ENCODE results near the gene UBC. TPM values are rescaled to one million over a fixed set of nuclear protein-coding genes. Genes with fewer than 3 reads are reported as not detected.
"Not testable (repeated sequence)": the region's sequence is repeated elsewhere in the genome, so short reads cannot be mapped to it uniquely, and the experiment has no call there.

The UBC gene
- total RNA-seq, 1 experiment from 2014 or later: 1,259 TPM

DNA sequence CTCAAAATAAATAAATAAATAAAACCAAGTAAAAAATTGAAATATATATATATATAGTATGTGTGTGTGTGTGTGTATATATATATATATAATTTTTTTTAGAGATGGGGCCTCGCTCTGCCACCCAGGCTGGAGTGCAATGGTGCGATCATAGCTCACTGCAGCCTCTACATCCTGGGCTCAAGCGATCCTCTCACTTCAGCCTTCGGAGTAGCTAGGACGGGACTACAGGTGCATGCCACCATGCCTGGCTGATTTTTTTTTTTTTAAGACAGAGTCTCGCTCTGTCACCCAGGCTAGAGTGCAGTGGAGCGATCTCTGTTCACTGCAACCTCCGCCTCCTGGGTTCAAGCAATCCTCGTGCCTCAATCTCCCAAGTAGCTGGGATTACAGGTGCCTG lies 26.7 kb downstream of the UBC start:
- H3K27me3 ChIP-seq (ENCODE audit: insufficient read depth, low read length); BruUV-seq (replicated peaks); H3K79me2 ChIP-seq (ENCODE audit: insufficient read depth, low read length); H3K9ac ChIP-seq (ENCODE audit: low read length); H3K9me2 ChIP-seq (ENCODE audit: insufficient read depth); H3K4me3 ChIP-seq (replicated peaks in 1 of 2; ENCODE audit: low read depth in 1 of 2, low read length in 2 of 2); intact Hi-C loops (cut with micrococcal nuclease); H3K27ac ChIP-seq (ENCODE audit: low read depth, low read length); H4K20me1 ChIP-seq (ENCODE audit: insufficient read depth); H3K4me2 ChIP-seq (ENCODE audit: low read length); POLR2A ChIA-PET; ATAC-seq; RAD21 ChIA-PET (ENCODE audit: low non-redundant PET in 1 of 2, low total read pairs in 2 of 2, uncharacterized antibody in 2 of 2, unreplicated experiment in 2 of 2); H3K9me3 ChIP-seq (ENCODE audit: control insufficient read depth in 1 of 2, insufficient read depth in 1 of 2, low read depth in 1 of 2, low read length in 2 of 2); DNase-seq (ENCODE audit: low read depth, low spot score); H2AFZ ChIP-seq (ENCODE audit: low read depth, low read length, poor library complexity, severe bottlenecking); H3K36me3 ChIP-seq (ENCODE audit: control insufficient read depth in 1 of 2, insufficient read depth in 2 of 2, low read length in 2 of 2); CTCF ChIA-PET: not testable (repeated sequence)
- peaks cover 0 to 12% of the 10 kb centered on the region in 2 experiments; a peak in 2 of 4 replicates for H3K4me1 ChIP-seq (ENCODE audit: control insufficient read depth in 1 of 2, insufficient read depth in 2 of 2, low read length in 2 of 2)

DNA sequence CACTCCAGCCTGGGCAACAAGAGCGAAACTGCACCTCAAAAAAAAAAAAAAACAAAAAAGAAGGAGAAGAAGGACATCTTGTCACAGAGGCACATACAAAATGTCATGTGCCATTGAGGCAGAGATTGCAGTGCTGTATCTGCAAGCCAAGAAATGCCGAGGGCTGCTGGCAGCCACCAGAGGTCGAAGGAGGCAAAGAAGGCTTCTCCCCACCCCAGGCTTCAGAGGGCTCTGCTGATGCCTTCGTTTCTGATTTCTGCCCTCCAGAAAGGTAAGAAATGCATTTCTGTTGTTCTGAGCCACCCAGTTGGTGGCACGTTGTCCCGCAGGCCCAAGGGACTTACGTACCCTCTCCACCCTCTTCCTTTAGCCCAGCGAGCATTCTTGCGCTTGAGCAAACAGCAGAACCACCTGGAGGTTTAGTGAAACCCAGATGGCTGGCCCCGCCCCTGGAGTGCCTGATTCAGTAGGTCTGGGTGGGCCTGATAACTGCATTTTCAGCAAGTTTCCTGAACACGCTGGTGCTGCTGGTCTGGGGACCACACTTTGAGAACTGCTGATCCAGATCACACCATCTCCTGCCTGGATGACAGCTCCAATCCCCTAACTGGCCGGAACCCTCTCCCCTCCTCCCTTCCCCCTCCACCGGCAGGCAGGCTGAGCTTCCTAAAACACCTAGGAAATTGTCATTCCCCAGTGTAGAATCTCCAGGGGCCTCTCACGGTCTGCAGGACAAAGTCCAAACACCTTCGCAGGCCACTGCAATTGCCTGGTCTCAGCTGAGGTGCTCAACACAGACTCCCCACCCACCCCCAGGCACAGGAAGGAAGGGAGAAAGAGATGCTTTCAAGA lies 29.6 kb downstream of the UBC start:
- H3K4me3 ChIP-seq (replicated peaks in 1 of 2; ENCODE audit: low read depth in 1 of 2, low read length in 2 of 2): no peak overlapping the region
- DNase-seq (ENCODE audit: low read depth, low spot score): no peak
- H2AFZ ChIP-seq (ENCODE audit: low read depth, low read length, poor library complexity, severe bottlenecking): no peak overlapping the region
- no peak for ATAC-seq
- no peaks in the 10 kb centered on the region for H3K9me2 ChIP-seq (ENCODE audit: insufficient read depth)
- no peak overlapping the region for H3K27ac ChIP-seq (ENCODE audit: low read depth, low read length)
- ChIA-PET CTCF (no interaction called here), POLR2A (no interaction called here), RAD21 (ENCODE audit: low non-redundant PET in 1 of 2, low total read pairs in 2 of 2, uncharacterized antibody in 2 of 2, unreplicated experiment in 2 of 2) (no interaction called here)
- H3K9me3 ChIP-seq (ENCODE audit: control insufficient read depth in 1 of 2, insufficient read depth in 1 of 2, low read depth in 1 of 2, low read length in 2 of 2): peaks cover 0 to under 1% of the 10 kb centered on the region in 2 experiments; a peak in 1 of 4 replicates
- intact Hi-C loops (cut with micrococcal nuclease): no loop called here
- no peaks in the 10 kb centered on the region for H3K27me3 ChIP-seq (ENCODE audit: insufficient read depth, low read length)
- BruUV-seq (replicated peaks): no TSS peak
- H3K79me2 ChIP-seq (ENCODE audit: insufficient read depth, low read length): no peaks in the 10 kb centered on the region
- H3K4me2 ChIP-seq (ENCODE audit: low read length): no peak overlapping the region
- peaks cover 15 to 31% of the 10 kb centered on the region in 2 experiments; a peak in 3 of 4 replicates for H3K4me1 ChIP-seq (ENCODE audit: control insufficient read depth in 1 of 2, insufficient read depth in 2 of 2, low read length in 2 of 2)
- no peaks in the 10 kb centered on the region for H3K36me3 ChIP-seq (ENCODE audit: control insufficient read depth in 1 of 2, insufficient read depth in 2 of 2, low read length in 2 of 2)
- no peak overlapping the region for H3K9ac ChIP-seq (ENCODE audit: low read length)
- H4K20me1 ChIP-seq (ENCODE audit: insufficient read depth): no peaks in the 10 kb centered on the region
- TF ChIP-seq ZFX (IDR thresholded peaks at IDR 0.05) (no peak), RAD21 (IDR thresholded peaks at IDR 0.05; ENCODE audit: low read depth) (no peak), POLR2AphosphoS5 (IDR thresholded peaks at IDR 0.05; ENCODE audit: low read depth, low read length) (no peak), EZH2phosphoT487 (IDR thresholded peaks at IDR 0.05; ENCODE audit: borderline replicate concordance) (no peak), TCF7L2 (IDR thresholded peaks at IDR 0.05; ENCODE audit: borderline replicate concordance, extremely low read depth, insufficient read depth, insufficient read length) (no peak), YY1 (IDR thresholded peaks at IDR 0.05; ENCODE audit: extremely low read depth, insufficient replicate concordance, low read depth, low read length) (no peak), CBX3 (IDR thresholded peaks at IDR 0.05; ENCODE audit: low read depth) (no peak), CEBPB (IDR thresholded peaks at IDR 0.05; ENCODE audit: low read depth) (no peak), SRF (IDR thresholded peaks at IDR 0.05; ENCODE audit: low read depth) (no peak), SIN3A (IDR thresholded peaks at IDR 0.05; ENCODE audit: low read depth) (no peak), SP1 (IDR thresholded peaks at IDR 0.05; ENCODE audit: low read depth) (no peak)
- TF ChIP-seq, protein P1, sequence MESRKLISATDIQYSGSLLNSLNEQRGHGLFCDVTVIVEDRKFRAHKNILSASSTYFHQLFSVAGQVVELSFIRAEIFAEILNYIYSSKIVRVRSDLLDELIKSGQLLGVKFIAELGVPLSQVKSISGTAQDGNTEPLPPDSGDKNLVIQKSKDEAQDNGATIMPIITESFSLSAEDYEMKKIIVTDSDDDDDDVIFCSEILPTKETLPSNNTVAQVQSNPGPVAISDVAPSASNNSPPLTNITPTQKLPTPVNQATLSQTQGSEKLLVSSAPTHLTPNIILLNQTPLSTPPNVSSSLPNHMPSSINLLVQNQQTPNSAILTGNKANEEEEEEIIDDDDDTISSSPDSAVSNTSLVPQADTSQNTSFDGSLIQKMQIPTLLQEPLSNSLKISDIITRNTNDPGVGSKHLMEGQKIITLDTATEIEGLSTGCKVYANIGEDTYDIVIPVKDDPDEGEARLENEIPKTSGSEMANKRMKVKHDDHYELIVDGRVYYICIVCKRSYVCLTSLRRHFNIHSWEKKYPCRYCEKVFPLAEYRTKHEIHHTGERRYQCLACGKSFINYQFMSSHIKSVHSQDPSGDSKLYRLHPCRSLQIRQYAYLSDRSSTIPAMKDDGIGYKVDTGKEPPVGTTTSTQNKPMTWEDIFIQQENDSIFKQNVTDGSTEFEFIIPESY (IDR thresholded peaks at IDR 0.05; ENCODE audit: extremely low read depth, insufficient replicate concordance, low read length): no peak
- TF ChIP-seq, protein P2, sequence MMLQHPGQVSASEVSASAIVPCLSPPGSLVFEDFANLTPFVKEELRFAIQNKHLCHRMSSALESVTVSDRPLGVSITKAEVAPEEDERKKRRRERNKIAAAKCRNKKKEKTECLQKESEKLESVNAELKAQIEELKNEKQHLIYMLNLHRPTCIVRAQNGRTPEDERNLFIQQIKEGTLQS (IDR thresholded peaks at IDR 0.05): no peak
- TF ChIP-seq, protein P3, sequence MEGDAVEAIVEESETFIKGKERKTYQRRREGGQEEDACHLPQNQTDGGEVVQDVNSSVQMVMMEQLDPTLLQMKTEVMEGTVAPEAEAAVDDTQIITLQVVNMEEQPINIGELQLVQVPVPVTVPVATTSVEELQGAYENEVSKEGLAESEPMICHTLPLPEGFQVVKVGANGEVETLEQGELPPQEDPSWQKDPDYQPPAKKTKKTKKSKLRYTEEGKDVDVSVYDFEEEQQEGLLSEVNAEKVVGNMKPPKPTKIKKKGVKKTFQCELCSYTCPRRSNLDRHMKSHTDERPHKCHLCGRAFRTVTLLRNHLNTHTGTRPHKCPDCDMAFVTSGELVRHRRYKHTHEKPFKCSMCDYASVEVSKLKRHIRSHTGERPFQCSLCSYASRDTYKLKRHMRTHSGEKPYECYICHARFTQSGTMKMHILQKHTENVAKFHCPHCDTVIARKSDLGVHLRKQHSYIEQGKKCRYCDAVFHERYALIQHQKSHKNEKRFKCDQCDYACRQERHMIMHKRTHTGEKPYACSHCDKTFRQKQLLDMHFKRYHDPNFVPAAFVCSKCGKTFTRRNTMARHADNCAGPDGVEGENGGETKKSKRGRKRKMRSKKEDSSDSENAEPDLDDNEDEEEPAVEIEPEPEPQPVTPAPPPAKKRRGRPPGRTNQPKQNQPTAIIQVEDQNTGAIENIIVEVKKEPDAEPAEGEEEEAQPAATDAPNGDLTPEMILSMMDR (IDR thresholded peaks at IDR 0.05 in 2 of 3, conservative IDR thresholded peaks at IDR 0.05 in 1 of 3; ENCODE audit: borderline replicate concordance in 1 of 3, insufficient read depth in 1 of 3, low read depth in 2 of 3, low read length in 2 of 3): no peak
